ENCODE data around the gene RANBP9. TPM values are rescaled to one million over a fixed set of nuclear protein-coding genes. Genes with fewer than 3 reads are reported as not detected.

RANBP9 gene
- total RNA-seq, 4 donors from 2014 or later: 44.7 to 93.1 (median 63.3) TPM

DNA sequence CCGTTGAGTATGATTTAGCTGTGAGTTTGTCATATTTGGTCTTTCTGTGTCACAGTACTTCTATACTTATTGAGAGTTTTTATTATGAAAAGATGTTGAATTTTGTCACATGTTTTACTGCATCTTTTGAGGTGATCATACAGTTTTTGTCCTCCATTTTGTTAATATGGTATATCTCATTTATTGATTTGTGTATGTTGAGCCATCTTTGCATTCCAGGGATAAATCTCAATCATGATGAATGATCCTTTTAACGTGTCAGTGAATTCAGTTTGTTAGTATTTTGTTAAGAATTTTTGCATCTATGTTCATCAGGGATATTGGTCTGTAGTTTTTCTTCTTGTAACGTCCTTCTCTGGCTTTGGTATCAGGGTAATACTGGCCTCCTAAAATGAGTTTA is 133.7 kb downstream of the RANBP9 start:
- TF ChIP-seq, protein P1, sequence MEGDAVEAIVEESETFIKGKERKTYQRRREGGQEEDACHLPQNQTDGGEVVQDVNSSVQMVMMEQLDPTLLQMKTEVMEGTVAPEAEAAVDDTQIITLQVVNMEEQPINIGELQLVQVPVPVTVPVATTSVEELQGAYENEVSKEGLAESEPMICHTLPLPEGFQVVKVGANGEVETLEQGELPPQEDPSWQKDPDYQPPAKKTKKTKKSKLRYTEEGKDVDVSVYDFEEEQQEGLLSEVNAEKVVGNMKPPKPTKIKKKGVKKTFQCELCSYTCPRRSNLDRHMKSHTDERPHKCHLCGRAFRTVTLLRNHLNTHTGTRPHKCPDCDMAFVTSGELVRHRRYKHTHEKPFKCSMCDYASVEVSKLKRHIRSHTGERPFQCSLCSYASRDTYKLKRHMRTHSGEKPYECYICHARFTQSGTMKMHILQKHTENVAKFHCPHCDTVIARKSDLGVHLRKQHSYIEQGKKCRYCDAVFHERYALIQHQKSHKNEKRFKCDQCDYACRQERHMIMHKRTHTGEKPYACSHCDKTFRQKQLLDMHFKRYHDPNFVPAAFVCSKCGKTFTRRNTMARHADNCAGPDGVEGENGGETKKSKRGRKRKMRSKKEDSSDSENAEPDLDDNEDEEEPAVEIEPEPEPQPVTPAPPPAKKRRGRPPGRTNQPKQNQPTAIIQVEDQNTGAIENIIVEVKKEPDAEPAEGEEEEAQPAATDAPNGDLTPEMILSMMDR (IDR thresholded peaks at IDR 0.05 in 4 of 5, conservative IDR thresholded peaks at IDR 0.05 in 1 of 5): no peak
- TF ChIP-seq POLR2A (IDR thresholded peaks at IDR 0.05): no peak
- ATAC-seq (no peak), DNase-seq (no peak)
- H3K9me3 ChIP-seq: no peaks in the 10 kb centered on the region
- in situ Hi-C loops (cut with MboI; ENCODE audit: low sequenced_read_pairs in 4 of 4): no loop called here
- H3K36me3 ChIP-seq: peaks cover 0 to 22% of the 10 kb centered on the region in 2 donors
- H3K27ac ChIP-seq: peak overlapping the region in 1 of 4 donors; percentile 66
- no peak overlapping the region for H3K4me3 ChIP-seq
- H3K4me1 ChIP-seq: peaks cover 19% of the 10 kb centered on the region in 2 donors
- H3K27me3 ChIP-seq: no peaks in the 10 kb centered on the region
- intact Hi-C loops (cut with DNase I; ENCODE audit: low total_unique reads): loop anchor here (10.0 kb wide), 1 partner anchor 93 kb away; the partner anchor contains the start of gene GFOD1

- intact Hi-C loops (cut with DNase I; ENCODE audit: low total_unique reads): loop anchor here (10.0 kb wide), 1 partner anchor 91 kb away; the partner anchor contains the start of gene GFOD1
- in situ Hi-C loops (cut with MboI; ENCODE audit: low sequenced_read_pairs in 4 of 4): no loop called here
- DNase-seq (no peak), ATAC-seq (no peak)
- no peaks in the 10 kb centered on the region for H3K27me3 ChIP-seq
- peak overlapping the region; percentile 93 to 99 (median 98) for H3K27ac ChIP-seq
- TF ChIP-seq, protein P1 (IDR thresholded peaks at IDR 0.05 in 4 of 5, conservative IDR thresholded peaks at IDR 0.05 in 1 of 5): no peak
- no peak for TF ChIP-seq POLR2A (IDR thresholded peaks at IDR 0.05)
- no peak overlapping the region for H3K4me3 ChIP-seq
- H3K9me3 ChIP-seq: no peaks in the 10 kb centered on the region
- peaks cover 19% of the 10 kb centered on the region in 2 donors for H3K4me1 ChIP-seq
- peaks cover 0 to 10% of the 10 kb centered on the region in 2 donors for H3K36me3 ChIP-seq
These were observed 135.6 kb downstream of the RANBP9 start for GRCh38 chr6:13576017-13576416.

- ATAC-seq: no peak
- intact Hi-C loops (cut with DNase I; ENCODE audit: low total_unique reads) (loop anchor here (1.0 to 10.0 kb wide), 6 partner anchors 37 to 247 kb away; partner anchors contain the start of genes GFOD1 and TBC1D7), in situ Hi-C loops (cut with MboI; ENCODE audit: low sequenced_read_pairs in 4 of 4) (no loop called here)
- Histone ChIP-seq H3K9me3 (no peaks in the 10 kb centered on the region), H3K36me3 (peaks cover 0 to 6% of the 10 kb centered on the region in 2 donors), H3K4me3 (peak overlapping the region; percentile 76 to 98 (median 84)), H3K27me3 (no peaks in the 10 kb centered on the region), H3K27ac (peak overlapping the region; percentile 93 to 99 (median 98)), H3K4me1 (peaks cover 19% of the 10 kb centered on the region in 2 donors)
- TF ChIP-seq, protein P1 (IDR thresholded peaks at IDR 0.05 in 4 of 5, conservative IDR thresholded peaks at IDR 0.05 in 1 of 5): peak in 3 of 5 experiments; percentile 82 to 88 (median 84)
- TF ChIP-seq POLR2A (IDR thresholded peaks at IDR 0.05): no peak
- no peak for DNase-seq
These were observed 136.3 kb downstream of the RANBP9 start for GRCh38 chr6:13575377-13575775.

DNA sequence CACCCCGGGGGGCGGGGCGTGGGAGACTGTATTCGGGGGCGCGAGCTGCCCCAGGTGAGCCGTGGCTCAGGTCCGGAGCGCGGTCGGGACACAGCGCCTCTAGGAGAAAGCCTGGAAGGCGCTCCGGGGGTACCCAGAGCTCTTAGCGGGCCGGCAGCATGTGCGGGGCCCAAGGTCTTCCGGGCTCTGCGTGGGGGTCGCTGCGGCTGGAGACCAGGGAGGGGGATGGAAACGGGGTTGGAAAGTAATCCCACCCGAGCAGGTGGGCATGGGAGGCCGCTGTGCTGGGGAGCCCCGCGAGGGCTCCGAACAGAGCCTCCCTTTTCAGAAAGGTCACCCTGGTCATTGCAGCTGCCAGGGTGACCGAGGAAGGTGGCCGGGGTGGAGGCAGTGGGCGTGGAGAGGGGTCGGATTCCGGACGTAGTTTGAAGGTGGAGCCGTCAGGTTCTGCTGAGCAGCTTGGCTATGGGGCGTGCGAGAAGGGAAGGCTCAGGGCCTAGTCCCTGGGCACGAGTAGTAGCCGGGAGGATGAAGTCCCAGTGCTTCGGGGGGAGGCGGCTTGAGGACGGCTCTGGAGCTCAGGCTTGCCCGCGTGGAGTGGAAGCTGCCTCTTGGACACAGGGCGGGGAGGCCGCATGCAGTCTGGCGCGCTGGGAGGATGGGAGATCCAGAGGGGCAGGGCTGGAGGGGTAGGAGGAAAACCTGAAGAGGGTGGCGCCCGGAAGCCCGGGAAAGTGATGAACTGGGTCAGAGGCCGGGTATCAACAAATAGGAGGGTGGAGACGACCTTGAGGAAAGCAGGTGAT is 136.9 kb downstream of the RANBP9 start, which contains the start of gene SIRT5:
SIRT5 (plus strand) TSS at position 31 of the 806 bp plus-strand sequence. CDS start 9,510 bp downstream, outside the sequence.
- Histone ChIP-seq H3K4me1 (peaks cover 19% of the 10 kb centered on the region in 2 donors), H3K27ac (peak within 1 kb of the TSS; percentile 93 to 99 (median 98)), H3K9me3 (no peaks in the 10 kb centered on the region), H3K36me3 (peaks cover 0 to under 1% of the 10 kb centered on the region in 2 donors), H3K27me3 (no peaks in the 10 kb centered on the region), H3K4me3 (peak within 1 kb of the TSS; percentile 76 to 98 (median 84))
- TF ChIP-seq, protein P1 (IDR thresholded peaks at IDR 0.05 in 4 of 5, conservative IDR thresholded peaks at IDR 0.05 in 1 of 5): peak in 2 of 5 experiments; percentile 67 to 82
- peak; percentile 90 to 93 for TF ChIP-seq POLR2A (IDR thresholded peaks at IDR 0.05)
- in situ Hi-C loops (cut with MboI; ENCODE audit: low sequenced_read_pairs in 4 of 4) (loop anchor here in 1 of 4 donors (25.0 kb wide), 1 partner anchor 488 kb away; no protein-coding TSS in a partner anchor), intact Hi-C loops (cut with DNase I; ENCODE audit: low total_unique reads) (loop anchor here (1.0 to 10.0 kb wide), 9 partner anchors 36 to 246 kb away; partner anchors contain the start of genes GFOD1, NOL7 and TBC1D7)
- DNase-seq: peak; percentile 67 to 82
- ATAC-seq: peak; percentile 73 to 77

All from gastrocnemius medialis (tissue), 4 donors.